ENCODE measurements around the gene PDE6D.
"Not testable (repeated sequence)": the region's sequence is repeated elsewhere in the genome, so short reads cannot be mapped to it uniquely, and the experiment has no call there.

The PDE6D gene

DNA sequence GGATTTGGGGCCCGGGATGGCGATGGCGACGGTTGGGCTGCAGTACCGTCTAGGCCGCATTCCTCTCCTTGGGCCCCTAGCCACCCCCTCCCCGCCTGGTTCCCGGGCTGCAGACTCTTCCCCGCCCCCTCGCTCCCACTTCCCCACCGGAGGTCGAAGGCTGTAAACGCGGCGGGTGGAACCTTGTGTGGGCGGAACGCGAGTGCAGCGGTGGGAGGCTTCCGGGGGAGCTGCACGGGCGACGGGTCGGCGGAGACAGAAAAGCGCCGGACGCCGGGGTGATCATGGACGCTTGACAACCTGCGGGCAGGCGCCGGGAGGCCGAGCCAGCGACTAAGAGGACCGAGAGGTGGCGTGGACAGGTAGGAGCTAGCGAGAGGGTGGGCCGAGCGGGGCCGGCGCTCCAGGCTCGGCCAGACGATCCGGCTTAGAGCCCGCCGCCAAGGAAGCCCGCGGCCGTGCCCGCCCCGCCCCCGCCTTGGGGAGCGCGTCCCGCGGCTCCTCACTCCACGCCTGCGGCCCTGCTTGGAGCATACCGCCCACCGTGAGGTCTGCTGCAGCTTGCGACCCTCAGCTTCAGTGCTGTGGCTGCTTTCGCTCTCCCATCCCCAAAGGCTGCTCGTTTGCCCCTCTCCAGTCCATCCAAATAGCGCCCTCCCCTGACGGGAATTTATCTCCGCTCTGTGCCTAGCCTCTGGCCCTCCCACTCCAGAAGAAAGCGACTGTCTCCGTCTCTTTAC lies 5.3 kb upstream of the PDE6D start, which contains the start of gene COPS7B:
COPS7B (plus strand) TSS at position 269 of the 740 bp plus-strand sequence. CDS start 2,126 bp downstream, outside the sequence.
- peaks cover 57% of the 10 kb centered on the region for H3K4me1 Mint-ChIP-seq
- peaks cover 10% of the 10 kb centered on the region for H3K36me3 Mint-ChIP-seq (ENCODE audit: low read depth)
- DNase-seq: peak; percentile 87
- H3K4me3 Mint-ChIP-seq: peak within 1 kb of the TSS; percentile 87
- H3K27me3 Mint-ChIP-seq: no peaks in the 10 kb centered on the region
- peak; percentile 54 for ATAC-seq
- H3K9me3 Mint-ChIP-seq: no peaks in the 10 kb centered on the region
- H3K27ac Mint-ChIP-seq: peak within 1 kb of the TSS; percentile 90

DNA sequence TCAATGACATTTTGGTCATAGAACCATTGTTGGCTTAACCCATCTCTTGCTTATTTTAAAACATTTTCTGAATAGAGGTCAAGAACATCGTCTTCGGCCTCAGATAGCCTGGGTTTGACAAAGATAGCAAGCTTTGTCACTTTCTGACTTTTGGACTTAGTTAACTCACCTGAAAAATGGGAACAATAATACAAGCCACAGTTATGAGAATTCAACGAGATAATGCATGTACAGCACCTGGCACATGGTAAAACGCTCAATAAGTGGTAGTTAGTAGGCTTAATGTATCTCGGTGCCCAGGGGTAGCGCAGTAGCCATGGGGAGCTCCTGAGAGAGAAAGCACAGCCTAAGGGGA lies 4.7 kb upstream of the PDE6D start:
- H3K4me3 Mint-ChIP-seq: peak overlapping the region; percentile 87
- ATAC-seq: no peak

DNA sequence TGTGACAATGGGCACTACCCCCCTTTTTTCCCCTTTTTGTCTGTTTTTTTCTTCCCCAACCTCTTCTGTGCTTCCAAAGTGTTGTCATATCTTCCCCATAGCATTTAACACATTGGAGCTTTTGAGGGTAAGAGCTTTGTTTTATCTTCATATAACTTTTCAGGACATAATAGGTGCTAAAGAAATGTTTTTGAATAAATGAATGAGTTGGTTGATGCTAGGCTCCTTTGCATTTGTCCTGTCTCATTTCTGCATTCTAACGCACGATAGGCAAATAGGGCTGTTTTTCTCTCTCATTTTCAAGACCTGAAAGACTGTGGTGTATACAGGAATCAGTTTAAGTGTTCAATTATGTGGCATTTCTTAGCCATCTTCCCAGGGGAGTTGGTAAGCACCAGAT lies 4.3 kb upstream of the PDE6D start:
- Mint-ChIP-seq H3K4me3 (peak overlapping the region; percentile 87), H3K9me3 (no peaks in the 10 kb centered on the region), H3K4me1 (peaks cover 59% of the 10 kb centered on the region), H3K27ac (peak overlapping the region; percentile 90), H3K36me3 (ENCODE audit: low read depth) (peaks cover 8% of the 10 kb centered on the region), H3K27me3 (no peaks in the 10 kb centered on the region)
- ATAC-seq: no peak
- DNase-seq: no peak

More for the DNA sequence above, 4.7 kb upstream of the PDE6D start:
- Mint-ChIP-seq H3K27me3 (no peaks in the 10 kb centered on the region), H3K4me1 (peaks cover 59% of the 10 kb centered on the region), H3K36me3 (ENCODE audit: low read depth) (peaks cover 8% of the 10 kb centered on the region), H3K9me3 (no peaks in the 10 kb centered on the region), H3K27ac (peak overlapping the region; percentile 90)
- DNase-seq: no peak

DNA sequence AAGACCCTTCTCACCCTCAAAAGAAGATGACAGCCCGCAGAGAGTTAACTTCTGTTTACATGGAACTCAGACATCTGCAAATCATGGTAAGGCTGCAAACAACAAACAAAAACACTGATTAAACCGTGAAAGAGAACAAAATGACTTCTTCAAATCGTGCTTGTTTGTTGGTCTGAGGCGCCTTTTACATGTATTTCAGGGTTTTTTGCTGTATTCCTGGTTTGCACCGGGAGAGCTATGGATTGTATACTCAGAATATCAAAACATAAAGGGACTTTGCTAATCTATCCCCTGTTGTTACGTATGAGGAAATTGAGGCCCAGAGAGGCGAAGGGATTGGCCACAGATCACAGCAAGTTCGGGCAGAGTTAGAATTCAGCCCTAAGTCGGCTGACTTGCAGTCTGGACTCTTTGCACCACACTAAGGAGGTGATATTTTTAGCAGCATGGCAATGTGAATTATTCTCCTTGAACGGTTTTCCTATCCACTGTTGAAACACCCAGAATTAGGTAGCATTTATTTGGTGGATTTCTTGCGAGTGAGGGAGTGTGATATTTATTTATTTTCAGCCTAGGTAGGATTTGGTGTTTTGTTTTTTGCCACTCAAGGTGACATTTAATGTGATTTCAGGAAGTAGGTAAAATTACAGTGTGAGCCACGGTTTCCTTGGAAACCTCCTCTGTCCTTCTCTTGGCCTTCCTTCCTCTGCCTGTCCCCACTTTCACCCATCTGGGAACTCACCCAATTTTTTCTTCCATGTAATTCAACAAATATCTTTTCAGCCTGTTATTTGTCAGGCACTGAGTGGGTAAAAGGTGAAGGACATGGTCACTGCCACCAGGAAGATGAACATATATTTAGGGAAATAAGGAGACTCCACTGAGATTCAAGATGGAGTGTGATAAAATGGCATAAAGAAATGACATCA lies 980 bp upstream of the PDE6D start:
- no peaks in the 10 kb centered on the region for H3K36me3 Mint-ChIP-seq (ENCODE audit: low read depth)
- peak overlapping the region; percentile 95 for H3K4me3 Mint-ChIP-seq
- DNase-seq (no peak), ATAC-seq (no peak)
- peak overlapping the region; percentile 96 for H3K27ac Mint-ChIP-seq
- H3K27me3 Mint-ChIP-seq: no peaks in the 10 kb centered on the region
- no peaks in the 10 kb centered on the region for H3K9me3 Mint-ChIP-seq
- H3K4me1 Mint-ChIP-seq: peaks cover 58% of the 10 kb centered on the region

DNA sequence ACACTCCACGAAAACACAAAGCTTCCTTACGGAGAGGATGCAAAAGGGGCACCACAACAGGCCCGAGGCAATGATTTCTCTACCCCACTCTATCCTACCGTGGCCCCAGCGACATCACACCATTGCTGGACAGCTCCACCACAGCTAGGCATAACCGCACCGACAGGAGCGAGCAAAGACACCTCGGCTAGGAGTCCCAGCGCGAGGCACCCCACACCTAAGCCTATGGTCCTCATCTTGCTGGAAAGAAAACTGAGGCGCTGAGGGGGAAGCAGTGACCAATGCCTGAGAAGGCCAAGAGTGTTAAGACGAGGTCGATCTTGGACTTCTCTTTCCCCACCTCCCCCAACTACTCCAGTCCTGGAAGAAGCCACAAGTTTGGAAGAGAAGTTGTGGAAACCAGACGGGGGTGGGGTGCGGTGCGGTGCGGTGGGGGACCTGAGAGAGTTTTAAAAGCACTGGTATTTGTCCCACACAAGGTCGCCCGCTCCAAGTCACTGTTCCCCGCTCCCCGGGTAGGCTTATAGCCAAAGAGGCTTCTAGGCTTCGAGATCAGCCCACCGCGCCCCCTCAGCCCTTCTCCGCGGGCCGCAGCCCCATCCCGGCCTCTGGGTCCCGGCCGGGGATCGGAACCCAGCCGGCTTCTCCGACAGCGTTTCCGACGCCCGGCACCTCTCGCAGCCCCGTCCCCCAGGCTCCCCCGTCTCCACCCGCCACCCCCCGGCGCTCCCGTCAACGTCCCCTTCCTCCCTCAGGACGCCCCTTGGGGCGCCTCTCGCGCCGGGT lies 766 bp downstream of the PDE6D start:
- peaks cover 45% of the 10 kb centered on the region for H3K4me1 Mint-ChIP-seq
- no peaks in the 10 kb centered on the region for H3K27me3 Mint-ChIP-seq

DNA sequence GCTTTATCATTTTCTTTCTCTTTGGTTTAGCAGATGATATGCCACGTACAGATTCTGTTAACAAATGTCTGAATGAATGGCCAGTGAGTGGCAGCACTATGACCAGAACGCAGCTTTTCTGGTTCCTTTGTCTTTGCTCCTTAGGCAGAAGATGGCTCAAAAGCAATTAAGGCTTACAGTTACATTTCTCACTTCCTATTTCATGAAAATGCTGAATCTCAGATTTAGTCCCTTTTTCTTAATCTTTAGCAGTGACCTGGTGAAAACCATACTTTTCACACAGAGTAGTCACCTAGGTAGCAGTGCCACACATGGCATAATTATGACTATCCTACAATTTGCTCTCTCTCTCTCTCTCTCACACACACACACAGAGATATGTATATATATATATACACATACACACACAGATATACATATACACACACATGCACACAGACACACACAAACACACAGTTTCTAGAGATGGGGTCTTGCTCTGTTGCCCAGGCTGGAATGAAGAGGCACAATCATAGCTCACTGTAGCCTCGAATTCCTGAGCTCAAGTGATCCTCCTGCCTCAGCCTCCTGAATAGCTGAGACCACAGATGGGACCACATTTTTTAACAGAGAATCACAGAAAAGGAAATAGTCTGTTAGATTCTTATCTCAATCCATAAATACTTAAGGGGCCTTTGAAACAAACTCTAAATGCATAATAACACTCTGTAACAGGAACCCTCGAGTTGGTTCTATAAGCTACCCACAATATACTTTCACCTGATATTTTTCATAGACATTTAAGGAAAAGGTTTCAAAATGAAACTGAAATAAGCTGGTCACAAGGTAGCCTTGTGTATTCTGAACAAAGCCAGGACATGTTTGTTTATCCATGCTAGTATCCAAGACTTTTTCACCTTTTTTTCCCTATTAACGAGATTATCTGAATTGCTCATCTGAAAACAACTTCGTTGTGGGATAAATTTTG lies 11.6 kb downstream of the PDE6D start:
- H3K4me1 Mint-ChIP-seq: peaks cover 25% of the 10 kb centered on the region
- ATAC-seq: no peak

More for the DNA sequence above, 766 bp downstream of the PDE6D start:
- Mint-ChIP-seq H3K36me3 (ENCODE audit: low read depth) (no peaks in the 10 kb centered on the region), H3K4me3 (peak overlapping the region; percentile 95), H3K27ac (peak overlapping the region; percentile 53), H3K9me3 (no peaks in the 10 kb centered on the region)
- no peak for ATAC-seq
- DNase-seq: peak; percentile 11

DNA sequence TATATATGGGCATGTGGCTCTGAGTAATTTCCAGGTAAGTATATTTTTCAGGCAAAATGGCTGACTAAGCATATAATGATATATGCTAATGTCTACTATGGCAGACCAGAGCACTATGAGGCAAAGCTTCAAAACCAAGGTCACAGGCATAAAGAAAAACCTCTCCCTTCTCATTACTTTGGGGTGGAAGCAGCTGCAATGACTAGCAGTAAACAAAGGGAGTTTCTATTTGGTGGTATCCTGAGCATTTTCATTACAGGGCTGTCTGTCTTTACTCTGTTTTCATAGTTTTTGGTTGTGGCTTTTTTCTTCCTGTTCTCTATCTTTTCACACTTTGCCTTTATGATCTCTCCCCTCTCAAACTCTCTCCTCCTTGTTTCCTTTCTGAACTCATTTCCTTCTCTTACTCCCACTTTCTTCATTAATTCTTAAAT lies 15.6 kb downstream of the PDE6D start:
- Mint-ChIP-seq H3K9me3 (no peaks in the 10 kb centered on the region), H3K4me3 (no peak overlapping the region), H3K27me3 (no peaks in the 10 kb centered on the region), H3K36me3 (ENCODE audit: low read depth) (peaks cover 2% of the 10 kb centered on the region), H3K27ac (no peak overlapping the region), H3K4me1 (peaks cover 25% of the 10 kb centered on the region)
- ATAC-seq (peak; percentile 10), DNase-seq (no peak)

More for the DNA sequence above, 11.6 kb downstream of the PDE6D start:
- H3K27me3 Mint-ChIP-seq: no peaks in the 10 kb centered on the region
- H3K36me3 Mint-ChIP-seq (ENCODE audit: low read depth): peaks cover 2% of the 10 kb centered on the region
- DNase-seq: no peak
- no peak overlapping the region for H3K4me3 Mint-ChIP-seq
- no peak overlapping the region for H3K27ac Mint-ChIP-seq
- H3K9me3 Mint-ChIP-seq: no peaks in the 10 kb centered on the region

DNA sequence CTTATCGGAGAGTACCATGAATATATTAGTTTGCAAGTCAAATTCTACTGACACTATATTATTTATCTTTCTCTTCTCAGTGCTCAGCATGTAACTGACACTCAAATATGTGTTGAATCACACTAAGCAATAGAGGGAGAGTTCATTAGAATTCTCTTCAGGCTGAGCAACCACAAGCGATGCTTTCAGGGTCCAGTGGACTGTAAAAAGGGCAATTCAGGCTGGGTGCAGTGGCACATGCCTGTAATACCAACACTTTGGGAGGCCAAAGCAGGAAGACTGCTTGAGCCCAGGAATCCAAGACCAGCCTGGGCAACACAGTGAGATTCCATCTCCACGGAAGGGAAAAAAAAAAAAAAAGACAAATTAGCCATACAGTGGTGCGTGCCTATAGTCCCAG lies 16.3 kb downstream of the PDE6D start:
- peaks cover 19% of the 10 kb centered on the region for H3K4me1 Mint-ChIP-seq
- DNase-seq: no peak
- ATAC-seq: no peak
- H3K36me3 Mint-ChIP-seq (ENCODE audit: low read depth): peaks cover 2% of the 10 kb centered on the region
- H3K27me3 Mint-ChIP-seq: no peaks in the 10 kb centered on the region
- no peak overlapping the region for H3K27ac Mint-ChIP-seq
- no peaks in the 10 kb centered on the region for H3K9me3 Mint-ChIP-seq
- H3K4me3 Mint-ChIP-seq: no peak overlapping the region

DNA sequence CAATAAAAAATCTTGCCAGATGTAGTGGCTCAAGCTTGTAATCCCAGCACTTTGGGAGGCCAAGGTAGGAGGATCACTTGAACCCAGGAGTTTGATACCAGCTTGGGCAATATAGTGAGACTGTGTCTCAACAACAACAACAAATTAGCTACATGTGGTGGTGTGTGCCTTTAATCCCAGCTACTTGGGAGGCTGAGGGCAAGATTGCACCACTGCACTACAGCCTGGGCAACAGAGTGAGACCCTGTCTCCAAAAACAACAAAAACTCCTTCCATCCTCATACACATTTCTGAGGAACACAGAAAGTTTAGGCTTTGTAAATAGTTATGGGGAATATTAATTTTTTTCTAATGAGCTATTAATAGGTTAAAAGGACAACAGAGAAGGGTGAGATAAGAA lies 17.0 kb downstream of the PDE6D start:
- Mint-ChIP-seq H3K4me1 (peaks cover 14% of the 10 kb centered on the region), H3K36me3 (ENCODE audit: low read depth) (peaks cover 2% of the 10 kb centered on the region), H3K27me3 (no peaks in the 10 kb centered on the region), H3K4me3 (no peak overlapping the region), H3K9me3 (no peaks in the 10 kb centered on the region), H3K27ac (no peak overlapping the region)
- DNase-seq (no peak), ATAC-seq (no peak)

DNA sequence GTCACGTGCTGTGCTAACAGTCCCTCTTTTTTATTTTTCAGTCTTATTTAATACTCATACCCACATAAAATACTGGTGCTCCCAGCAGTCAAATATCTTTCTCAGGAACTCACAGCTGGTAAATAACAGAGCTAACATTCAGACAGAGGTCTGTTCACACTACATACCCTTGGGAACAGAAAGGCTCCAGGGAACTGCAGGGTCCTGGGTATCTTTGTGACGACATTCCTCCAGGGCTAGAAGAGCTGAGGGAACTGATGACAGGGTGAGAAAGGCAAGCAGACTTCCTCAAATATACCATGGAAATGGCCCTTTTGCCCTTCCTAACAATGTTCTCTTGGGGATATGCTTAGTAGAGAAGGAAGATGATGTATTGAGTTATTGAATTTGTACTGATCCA lies 19.3 kb downstream of the PDE6D start:
- Mint-ChIP-seq H3K4me1 (peaks cover 14% of the 10 kb centered on the region), H3K4me3 (no peak overlapping the region), H3K27ac (no peak overlapping the region), H3K27me3 (no peaks in the 10 kb centered on the region), H3K36me3 (ENCODE audit: low read depth) (no peaks in the 10 kb centered on the region), H3K9me3 (no peaks in the 10 kb centered on the region)
- no peak for DNase-seq
- ATAC-seq: no peak

DNA sequence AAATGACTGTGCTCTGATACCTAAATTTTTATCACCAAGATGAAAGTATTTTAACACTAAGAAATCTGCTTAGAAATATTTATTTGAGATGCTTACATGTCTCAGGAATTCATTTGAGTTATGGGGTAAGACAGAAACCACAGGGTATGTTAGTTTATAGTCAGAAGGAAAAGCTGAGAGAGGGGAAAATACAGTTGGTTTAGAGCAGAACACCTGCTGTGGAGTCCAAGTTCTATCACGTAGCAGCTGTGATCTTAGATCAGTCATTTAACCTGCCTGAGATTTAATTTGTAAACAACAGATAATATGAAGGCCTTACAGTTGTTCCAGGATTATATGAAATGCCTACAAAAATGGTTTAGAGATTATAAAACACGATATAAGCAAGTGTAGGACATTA lies 29.0 kb downstream of the PDE6D start:
- H3K4me3 Mint-ChIP-seq: no peak overlapping the region
- H3K4me1 Mint-ChIP-seq: no peaks in the 10 kb centered on the region
- H3K9me3 Mint-ChIP-seq: no peaks in the 10 kb centered on the region
- no peaks in the 10 kb centered on the region for H3K36me3 Mint-ChIP-seq (ENCODE audit: low read depth)
- H3K27me3 Mint-ChIP-seq: no peaks in the 10 kb centered on the region
- ATAC-seq (no peak), DNase-seq (no peak)
- no peak overlapping the region for H3K27ac Mint-ChIP-seq

DNA sequence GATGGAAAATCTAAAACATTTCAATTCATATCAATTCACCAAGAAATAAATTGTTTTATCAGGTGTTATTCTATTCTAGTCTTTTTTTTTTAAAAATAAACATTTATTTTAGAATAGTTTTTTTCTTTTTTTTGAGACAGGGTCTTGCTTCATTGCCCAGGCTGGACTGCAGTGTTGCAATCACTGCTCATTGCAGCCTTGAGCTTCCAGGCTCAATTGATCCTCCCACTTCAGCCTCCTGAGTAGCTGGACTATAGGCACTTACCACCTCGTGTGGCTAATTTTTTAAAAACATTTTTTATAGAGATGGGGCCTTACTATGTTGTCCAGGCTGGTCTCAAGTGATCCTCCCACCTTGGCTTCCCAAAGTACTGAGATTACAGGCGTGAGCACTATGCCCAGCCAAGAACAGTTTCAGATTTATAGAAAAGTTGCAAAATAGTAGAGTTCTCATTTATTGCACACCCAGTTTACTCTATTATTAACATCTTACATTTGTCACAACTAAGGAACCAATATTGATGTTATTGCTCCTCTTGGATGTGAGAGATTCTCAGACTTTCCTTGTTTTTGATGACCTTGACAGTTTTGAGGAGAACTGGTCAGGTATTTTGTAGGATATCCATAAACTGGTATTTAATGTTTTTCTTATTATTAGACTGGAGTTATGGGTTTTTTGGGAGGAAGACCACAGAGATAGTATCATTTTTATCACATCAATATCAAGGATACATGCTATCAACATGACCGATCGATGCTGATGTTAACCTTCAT lies 29.9 kb downstream of the PDE6D start:
- DNase-seq: no peak
- no peak for ATAC-seq
- Mint-ChIP-seq H3K27ac (no peak overlapping the region), H3K4me3 (no peak overlapping the region), H3K36me3 (ENCODE audit: low read depth) (no peaks in the 10 kb centered on the region), H3K4me1 (no peaks in the 10 kb centered on the region), H3K9me3 (no peaks in the 10 kb centered on the region), H3K27me3 (no peaks in the 10 kb centered on the region)

DNA sequence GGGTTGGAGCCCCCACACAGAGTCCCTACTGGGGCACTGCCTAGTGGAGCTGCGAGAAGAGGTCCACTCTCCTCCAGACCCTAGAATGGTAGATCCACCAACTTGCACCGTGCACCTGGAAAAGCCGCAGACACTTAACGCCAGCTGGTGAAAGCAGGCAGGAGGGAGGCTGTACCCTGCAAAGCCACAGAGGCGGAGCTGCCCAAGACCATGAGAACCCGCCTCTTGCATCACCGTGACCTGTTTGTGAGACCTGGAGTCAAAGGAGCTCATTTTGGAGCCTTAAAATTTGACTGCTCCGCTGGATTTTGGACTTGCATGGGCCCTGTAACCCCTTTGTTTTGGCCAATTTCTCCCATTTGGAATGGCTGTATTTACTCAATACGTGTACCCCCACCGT lies 32.1 kb downstream of the PDE6D start:
- not testable (repeated sequence) for H3K9me3 Mint-ChIP-seq; H3K36me3 Mint-ChIP-seq (ENCODE audit: low read depth)

More for the DNA sequence above, 32.1 kb downstream of the PDE6D start:
- H3K4me3 Mint-ChIP-seq, H3K27me3 Mint-ChIP-seq, H3K4me1 Mint-ChIP-seq, H3K27ac Mint-ChIP-seq, DNase-seq, ATAC-seq: not testable (repeated sequence)
